Neural progenitor cell (in vitro differentiated cells): ENCODE data around the gene FAT4. TPM values are rescaled to one million over a fixed set of nuclear protein-coding genes. Genes with fewer than 3 reads are reported as not detected.

ENCODE experiments used
- DNase-seq: peaks from one replicate; pipeline ENCODE4 v3.0.0-alpha.2; 2016; ENCODE audit warnings: low spot score
- H2AFZ ChIP-seq: fragments of 200-600 bp; sonication (generic); replicated peaks from 2 replicates; pipeline ENCODE4 v1.6.1; 2016; ENCODE audit warnings: antibody characterized with exemption
- H3F3A ChIP-seq: fragments of 200-600 bp; sonication (generic); 2 replicates; pipeline ENCODE4 v1.6.1; 2016; ENCODE audit warnings: antibody characterized with exemption, low read depth
- H3K27ac ChIP-seq: fragments of 200-600 bp; sonication (generic); 2 replicates; pipeline ENCODE4 v1.5.1; 2016; ENCODE audit warnings: mild to moderate bottlenecking
- H3K27me3 ChIP-seq: fragments of 200-600 bp; sonication (generic); 2 replicates; pipeline ENCODE4 v1.6.1; 2016; ENCODE audit warnings: mild to moderate bottlenecking, moderate library complexity
- H3K36me3 ChIP-seq: fragments of 200-600 bp; sonication (generic); 2 replicates; pipeline ENCODE4 v1.5.1; 2016
- H3K4me1 ChIP-seq: fragments of 200-600 bp; sonication (generic); 2 replicates; pipeline ENCODE4 v1.6.1; 2016; ENCODE audit warnings: mixed run types
- H3K4me2 ChIP-seq: fragments of 200-600 bp; sonication (generic); 2 replicates; pipeline ENCODE4 v1.6.1; 2016
- H3K4me3 ChIP-seq: fragments of 200-600 bp; sonication (generic); 2 replicates; pipeline ENCODE4 v1.5.1; 2016
- H3K79me2 ChIP-seq: fragments of 200-600 bp; sonication (generic); 2 replicates; pipeline ENCODE4 v1.6.1; 2016; ENCODE audit warnings: low read depth
- H3K9ac ChIP-seq: fragments of 200-600 bp; sonication (generic); 2 replicates; pipeline ENCODE4 v1.6.1; 2016
- H3K9me3 ChIP-seq: fragments of 200-600 bp; sonication (generic); 2 replicates; pipeline ENCODE4 v1.5.1; 2016; ENCODE audit warnings: low read depth
- H4K20me1 ChIP-seq: fragments of 200-600 bp; sonication (generic); 2 replicates; pipeline ENCODE4 v1.6.1; 2016; ENCODE audit warnings: low read depth
- H3K27ac Mint-ChIP-seq: 3 replicates; pipeline ENCODE4 v1.8.0; 2021; ENCODE audit warnings: mixed read lengths
- H3K27me3 Mint-ChIP-seq: 2 replicates; pipeline ENCODE4 v1.8.0; 2022; ENCODE audit warnings: low read depth, mild to moderate bottlenecking, inconsistent platforms, moderate library complexity, mixed read lengths; ENCODE audit not compliant: insufficient read depth
- H3K36me3 Mint-ChIP-seq: 3 replicates; pipeline ENCODE4 v1.8.0; 2021; ENCODE audit warnings: mixed read lengths
- H3K4me1 Mint-ChIP-seq: 3 replicates; pipeline ENCODE4 v1.8.0; 2021; ENCODE audit warnings: mixed read lengths
- H3K4me3 Mint-ChIP-seq: 3 replicates; pipeline ENCODE4 v1.8.0; 2021; ENCODE audit warnings: mild to moderate bottlenecking, moderate library complexity, mixed read lengths
- H3K9me3 Mint-ChIP-seq: 3 replicates; pipeline ENCODE4 v1.8.0; 2020; ENCODE audit warnings: mixed read lengths
- EZH2 ChIP-seq: fragments of 200-600 bp; sonication (generic); IDR thresholded peaks from 2 replicates; pipeline ENCODE4 v1.6.1; 2017; ENCODE audit warnings: antibody characterized with exemption, mild to moderate bottlenecking, moderate library complexity
- EZH2phosphoT487 ChIP-seq: fragments of 200-600 bp; sonication (generic); IDR thresholded peaks from 2 replicates; pipeline ENCODE4 v1.6.1; 2017; ENCODE audit warnings: antibody characterized with exemption
- total RNA-seq: library from RNA; depleted of rRNA; stranded (reverse); fragments of >200 nt; gene quantifications from 2 replicates; pipeline ENCODE4 v1.2.3, GENCODE V29; 2015; ENCODE audit warnings: low replicate concordance
- TF ChIP-seq, protein P1 (sequence below): fragments of 200-600 bp; sonication (generic); IDR thresholded peaks from 2 replicates; pipeline ENCODE4 v1.5.1; 2017; ENCODE audit warnings: antibody characterized with exemption, mild to moderate bottlenecking

Gene FAT4
- total RNA-seq, 1 donor from 2014 or later: 8.5 TPM

- Histone ChIP-seq H3K27me3 (no peaks in the 10 kb centered on the region), H3K9me3 (no peaks in the 10 kb centered on the region), H3K36me3 (no peaks in the 10 kb centered on the region), H3K4me2 (no peak overlapping the region), H3K4me1 (peaks cover 36% of the 10 kb centered on the region), H4K20me1 (no peaks in the 10 kb centered on the region), H3F3A (peaks cover 3% of the 10 kb centered on the region), H2AFZ (peak overlapping the region; percentile 85), H3K27ac (no peak overlapping the region), H3K79me2 (no peaks in the 10 kb centered on the region), H3K9ac (no peak overlapping the region), H3K4me3 (no peak overlapping the region)
- no peak overlapping the region for H3K27ac Mint-ChIP-seq
- peaks cover 23% of the 10 kb centered on the region for H3K4me1 Mint-ChIP-seq
- no peaks in the 10 kb centered on the region for H3K36me3 Mint-ChIP-seq
- no peak for DNase-seq
- TF ChIP-seq EZH2phosphoT487: no peak
- no peak for TF ChIP-seq EZH2
- TF ChIP-seq, protein P1, sequence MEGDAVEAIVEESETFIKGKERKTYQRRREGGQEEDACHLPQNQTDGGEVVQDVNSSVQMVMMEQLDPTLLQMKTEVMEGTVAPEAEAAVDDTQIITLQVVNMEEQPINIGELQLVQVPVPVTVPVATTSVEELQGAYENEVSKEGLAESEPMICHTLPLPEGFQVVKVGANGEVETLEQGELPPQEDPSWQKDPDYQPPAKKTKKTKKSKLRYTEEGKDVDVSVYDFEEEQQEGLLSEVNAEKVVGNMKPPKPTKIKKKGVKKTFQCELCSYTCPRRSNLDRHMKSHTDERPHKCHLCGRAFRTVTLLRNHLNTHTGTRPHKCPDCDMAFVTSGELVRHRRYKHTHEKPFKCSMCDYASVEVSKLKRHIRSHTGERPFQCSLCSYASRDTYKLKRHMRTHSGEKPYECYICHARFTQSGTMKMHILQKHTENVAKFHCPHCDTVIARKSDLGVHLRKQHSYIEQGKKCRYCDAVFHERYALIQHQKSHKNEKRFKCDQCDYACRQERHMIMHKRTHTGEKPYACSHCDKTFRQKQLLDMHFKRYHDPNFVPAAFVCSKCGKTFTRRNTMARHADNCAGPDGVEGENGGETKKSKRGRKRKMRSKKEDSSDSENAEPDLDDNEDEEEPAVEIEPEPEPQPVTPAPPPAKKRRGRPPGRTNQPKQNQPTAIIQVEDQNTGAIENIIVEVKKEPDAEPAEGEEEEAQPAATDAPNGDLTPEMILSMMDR: no peak
- no peaks in the 10 kb centered on the region for H3K9me3 Mint-ChIP-seq
- H3K27me3 Mint-ChIP-seq: no peaks in the 10 kb centered on the region
- H3K4me3 Mint-ChIP-seq: no peak overlapping the region
Measured at GRCh38 chr4:125266901-125267604, 47.7 kb upstream of the FAT4 start.

- H3K9me3 ChIP-seq: no peaks in the 10 kb centered on the region
- Mint-ChIP-seq H3K9me3 (no peaks in the 10 kb centered on the region), H3K27ac (no peak overlapping the region), H3K4me3 (no peak overlapping the region), H3K27me3 (no peaks in the 10 kb centered on the region), H3K36me3 (no peaks in the 10 kb centered on the region), H3K4me1 (peaks cover 23% of the 10 kb centered on the region)
- H3K9ac ChIP-seq: no peak overlapping the region
- no peaks in the 10 kb centered on the region for H3K79me2 ChIP-seq
- no peaks in the 10 kb centered on the region for H4K20me1 ChIP-seq
- H3K4me3 ChIP-seq: no peak overlapping the region
- H3K27ac ChIP-seq: no peak overlapping the region
- TF ChIP-seq, protein P1: no peak
- no peak for TF ChIP-seq EZH2phosphoT487
- no peak for TF ChIP-seq EZH2
- DNase-seq: no peak
- H3K4me1 ChIP-seq: peaks cover 31% of the 10 kb centered on the region
- H3K27me3 ChIP-seq: no peaks in the 10 kb centered on the region
- no peaks in the 10 kb centered on the region for H3K36me3 ChIP-seq
- H3K4me2 ChIP-seq: peak overlapping the region; percentile 36
- H2AFZ ChIP-seq: peak overlapping the region; percentile 85
- H3F3A ChIP-seq: peaks cover 3% of the 10 kb centered on the region
Measured at GRCh38 chr4:125267630-125268029, 47.1 kb upstream of the FAT4 start.

DNA sequence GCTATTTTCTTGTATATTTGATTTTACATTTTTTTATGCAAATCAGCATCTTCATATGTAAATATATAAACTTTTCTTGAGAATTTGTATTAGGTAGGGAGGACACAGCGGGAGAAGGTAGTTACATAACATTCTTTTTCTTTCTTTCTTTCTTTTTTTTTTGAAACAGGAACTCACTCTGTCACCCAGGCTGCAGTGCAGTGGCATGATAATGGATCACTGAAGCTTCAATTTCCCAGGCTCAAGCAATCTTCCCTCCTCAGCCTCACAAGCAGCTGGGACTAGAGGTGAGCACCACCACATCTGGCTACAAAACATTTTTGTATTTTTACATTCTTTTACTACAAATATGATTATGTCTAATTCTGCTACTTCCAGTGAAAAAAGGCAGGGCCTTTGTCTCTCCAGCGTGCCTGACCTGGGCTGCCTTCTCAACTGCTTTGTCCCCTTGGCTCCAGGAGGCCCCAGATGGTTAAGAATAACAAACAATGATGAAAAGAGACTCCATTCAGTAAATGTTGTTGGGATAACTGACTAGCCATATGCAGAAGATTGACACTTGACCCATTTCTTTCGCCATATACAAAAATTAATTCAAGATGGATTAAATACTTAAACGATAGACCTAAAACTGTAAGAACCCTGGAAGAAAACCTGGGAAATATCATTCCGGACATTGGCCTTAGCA, 46.5 kb upstream of the FAT4 start:
- H3K9me3 ChIP-seq: no peaks in the 10 kb centered on the region
- H3K4me1 ChIP-seq: peaks cover 30% of the 10 kb centered on the region
- peak overlapping the region; percentile 36 for H3K4me2 ChIP-seq
- Mint-ChIP-seq H3K4me1 (peaks cover 23% of the 10 kb centered on the region), H3K36me3 (no peaks in the 10 kb centered on the region), H3K27me3 (no peaks in the 10 kb centered on the region), H3K27ac (peak overlapping the region; percentile 81), H3K4me3 (no peak overlapping the region), H3K9me3 (no peaks in the 10 kb centered on the region)
- peak overlapping the region; percentile 55 for H3K27ac ChIP-seq
- no peaks in the 10 kb centered on the region for H3K79me2 ChIP-seq
- H3F3A ChIP-seq: peaks cover 3% of the 10 kb centered on the region
- H3K27me3 ChIP-seq: no peaks in the 10 kb centered on the region
- no peak overlapping the region for H3K4me3 ChIP-seq
- TF ChIP-seq, protein P1: no peak
- TF ChIP-seq EZH2 (no peak), EZH2phosphoT487 (no peak)
- DNase-seq: peak; percentile 37
- H3K36me3 ChIP-seq: no peaks in the 10 kb centered on the region
- H2AFZ ChIP-seq: peak overlapping the region; percentile 48
- no peaks in the 10 kb centered on the region for H4K20me1 ChIP-seq
- H3K9ac ChIP-seq: no peak overlapping the region
